Right lobe of liver (tissue), 4 donors: ENCODE data around the gene ZRANB3.

Experiments
- CTCF ChIP-seq, 4 donors: fragments of 200-600 bp in 3 of 4; fragments of 450-650 bp in 1 of 4; IDR thresholded peaks; one replicate each; pipeline versions ENCODE4 v1.5.1 to v1.8.0; 2016 to 2022; ENCODE audit warnings: antibody characterized with exemption in 4 of 4, mild to moderate bottlenecking in 2 of 4
- POLR2A ChIP-seq: fragments of 450-650 bp; IDR thresholded peaks from one replicate; pipeline ENCODE4 v1.6.1; 2017; ENCODE audit warnings: antibody characterized with exemption, mild to moderate bottlenecking
- donor health status: DM: no; HTN: no; CAD: no.
- donor health status: DM: no; HTN: no; CAD: no.
- donor health status: DM: no; HTN: yes; CAD: no.

- TF ChIP-seq POLR2A (no peak), CTCF (IDR thresholded peaks at IDR 0.05) (no peak)
Measured at GRCh38 chr2:135174049-135174809, 356.8 kb downstream of the ZRANB3 start.
